ENCODE measurements around the gene WDTC1.

GRCh38 chr1:27327964-27328363 is 93.5 kb downstream of the WDTC1 start:
- TF ChIP-seq EZH2 (IDR thresholded peaks at IDR 0.05; ENCODE audit: low read length, unreplicated experiment): no peak
- TF ChIP-seq CTCF (conservative IDR thresholded peaks at IDR 0.05; ENCODE audit: low read depth, low read length): no peak
- TF ChIP-seq EZH2phosphoT487 (IDR thresholded peaks at IDR 0.05; ENCODE audit: borderline replicate concordance, low read length): no peak
